Activated naive CD8-positive, alpha-beta T cell treated with anti-CD3 and anti-CD28 coated beads for 36 hours (primary cell): ENCODE results near the gene RCOR1. TPM values are rescaled to one million over a fixed set of nuclear protein-coding genes. Genes with fewer than 3 reads are reported as not detected.

Experiments used
- DNase-seq: peaks from one replicate; pipeline ENCODE4 v3.0.0; 2021
- H3K27ac Mint-ChIP-seq: one replicate; pipeline ENCODE4 v1.8.0; 2022; ENCODE audit warnings: mild to moderate bottlenecking, moderate library complexity, mixed read lengths
- H3K27me3 Mint-ChIP-seq: one replicate; pipeline ENCODE4 v1.8.0; 2022; ENCODE audit warnings: mild to moderate bottlenecking, mixed read lengths
- H3K36me3 Mint-ChIP-seq: one replicate; pipeline ENCODE4 v1.8.0; 2021; ENCODE audit warnings: mild to moderate bottlenecking, mixed read lengths
- H3K4me1 Mint-ChIP-seq: one replicate; pipeline ENCODE4 v1.8.0; 2021; ENCODE audit warnings: mixed read lengths
- H3K4me3 Mint-ChIP-seq: one replicate; pipeline ENCODE4 v1.8.0; 2022; ENCODE audit warnings: mild to moderate bottlenecking, moderate library complexity, mixed read lengths
- H3K9me3 Mint-ChIP-seq: one replicate; pipeline ENCODE4 v1.8.0; 2022; ENCODE audit warnings: mixed read lengths
- total RNA-seq, 2 experiments: library from RNA; stranded (reverse); gene quantifications; one replicate each; pipeline ENCODE4 v1.2.3, GENCODE V29; 2021

RCOR1 gene
- total RNA-seq, 2 experiments from 2014 or later: 14.7 to 16.2 TPM

GRCh38 chr14:102686196-102686801 lies 93.8 kb downstream of the RCOR1 start:
- H3K27ac Mint-ChIP-seq: no peak overlapping the region
- H3K4me3 Mint-ChIP-seq: no peak overlapping the region
- H3K36me3 Mint-ChIP-seq: peaks cover 3% of the 10 kb centered on the region
- no peaks in the 10 kb centered on the region for H3K27me3 Mint-ChIP-seq
- H3K9me3 Mint-ChIP-seq: no peaks in the 10 kb centered on the region
- no peak for DNase-seq
- peaks cover 14% of the 10 kb centered on the region for H3K4me1 Mint-ChIP-seq

GRCh38 chr14:102688290-102688689 lies 95.8 kb downstream of the RCOR1 start:
- DNase-seq: no peak
- no peak overlapping the region for H3K4me3 Mint-ChIP-seq
- no peaks in the 10 kb centered on the region for H3K36me3 Mint-ChIP-seq
- no peak overlapping the region for H3K27ac Mint-ChIP-seq
- H3K27me3 Mint-ChIP-seq: no peaks in the 10 kb centered on the region
- no peaks in the 10 kb centered on the region for H3K9me3 Mint-ChIP-seq
- H3K4me1 Mint-ChIP-seq: peaks cover 15% of the 10 kb centered on the region

- Mint-ChIP-seq H3K27me3 (no peaks in the 10 kb centered on the region), H3K4me3 (no peak overlapping the region), H3K9me3 (no peaks in the 10 kb centered on the region), H3K36me3 (no peaks in the 10 kb centered on the region), H3K27ac (no peak overlapping the region), H3K4me1 (peaks cover 22% of the 10 kb centered on the region)
- DNase-seq: no peak
Measured at GRCh38 chr14:102690509-102691286, 98.2 kb downstream of the RCOR1 start.

- no peak overlapping the region for H3K4me3 Mint-ChIP-seq
- no peak for DNase-seq
- no peaks in the 10 kb centered on the region for H3K27me3 Mint-ChIP-seq
Measured at GRCh38 chr14:102691763-102692162, 99.3 kb downstream of the RCOR1 start.

GRCh38 chr14:102692334-102692733 lies 99.9 kb downstream of the RCOR1 start:
- H3K9me3 Mint-ChIP-seq: no peaks in the 10 kb centered on the region
- peaks cover 35% of the 10 kb centered on the region for H3K4me1 Mint-ChIP-seq
- H3K36me3 Mint-ChIP-seq: no peaks in the 10 kb centered on the region
- H3K4me3 Mint-ChIP-seq: no peak overlapping the region
- no peak for DNase-seq
- H3K27ac Mint-ChIP-seq: no peak overlapping the region
- H3K27me3 Mint-ChIP-seq: no peaks in the 10 kb centered on the region

More at GRCh38 chr14:102691763-102692162, 99.3 kb downstream of the RCOR1 start:
- Mint-ChIP-seq H3K4me1 (peaks cover 30% of the 10 kb centered on the region), H3K9me3 (no peaks in the 10 kb centered on the region), H3K36me3 (no peaks in the 10 kb centered on the region), H3K27ac (no peak overlapping the region)

- Mint-ChIP-seq H3K4me1 (peaks cover 30% of the 10 kb centered on the region), H3K27me3 (no peaks in the 10 kb centered on the region), H3K36me3 (no peaks in the 10 kb centered on the region), H3K4me3 (no peak overlapping the region), H3K9me3 (no peaks in the 10 kb centered on the region), H3K27ac (no peak overlapping the region)
- DNase-seq: no peak
Measured at GRCh38 chr14:102693006-102693755, 100.7 kb downstream of the RCOR1 start.

- Mint-ChIP-seq H3K4me1 (peaks cover 31% of the 10 kb centered on the region), H3K27ac (no peak overlapping the region), H3K27me3 (no peaks in the 10 kb centered on the region), H3K9me3 (no peaks in the 10 kb centered on the region), H3K36me3 (no peaks in the 10 kb centered on the region), H3K4me3 (no peak overlapping the region)
- DNase-seq: peak; percentile 14
Measured at GRCh38 chr14:102694530-102695166, 102.2 kb downstream of the RCOR1 start.

GRCh38 chr14:102695167-102695555 lies 102.7 kb downstream of the RCOR1 start:
- no peaks in the 10 kb centered on the region for H3K27me3 Mint-ChIP-seq
- DNase-seq: no peak
- H3K4me3 Mint-ChIP-seq: no peak overlapping the region
- no peak overlapping the region for H3K27ac Mint-ChIP-seq
- no peaks in the 10 kb centered on the region for H3K36me3 Mint-ChIP-seq
- peaks cover 31% of the 10 kb centered on the region for H3K4me1 Mint-ChIP-seq
- no peaks in the 10 kb centered on the region for H3K9me3 Mint-ChIP-seq

GRCh38 chr14:102696332-102696731 lies 103.9 kb downstream of the RCOR1 start:
- Mint-ChIP-seq H3K36me3 (peaks cover 3% of the 10 kb centered on the region), H3K4me1 (peaks cover 26% of the 10 kb centered on the region), H3K27ac (no peak overlapping the region), H3K4me3 (no peak overlapping the region), H3K27me3 (no peaks in the 10 kb centered on the region), H3K9me3 (no peaks in the 10 kb centered on the region)
- no peak for DNase-seq

GRCh38 chr14:102696856-102697495 lies 104.5 kb downstream of the RCOR1 start:
- Mint-ChIP-seq H3K27ac (no peak overlapping the region), H3K4me1 (peaks cover 26% of the 10 kb centered on the region), H3K27me3 (no peaks in the 10 kb centered on the region), H3K4me3 (no peak overlapping the region), H3K9me3 (no peaks in the 10 kb centered on the region), H3K36me3 (peaks cover 6% of the 10 kb centered on the region)
- no peak for DNase-seq

GRCh38 chr14:102697501-102697900 lies 105.1 kb downstream of the RCOR1 start:
- Mint-ChIP-seq H3K9me3 (no peaks in the 10 kb centered on the region), H3K4me3 (no peak overlapping the region), H3K27me3 (no peaks in the 10 kb centered on the region), H3K4me1 (peaks cover 26% of the 10 kb centered on the region), H3K27ac (no peak overlapping the region), H3K36me3 (peaks cover 6% of the 10 kb centered on the region)
- DNase-seq: no peak

GRCh38 chr14:102699416-102700110 lies 107.1 kb downstream of the RCOR1 start:
- peaks cover 16% of the 10 kb centered on the region for H3K36me3 Mint-ChIP-seq
- no peak for DNase-seq
- H3K4me1 Mint-ChIP-seq: peaks cover 22% of the 10 kb centered on the region
- H3K9me3 Mint-ChIP-seq: no peaks in the 10 kb centered on the region
- no peak overlapping the region for H3K4me3 Mint-ChIP-seq
- H3K27ac Mint-ChIP-seq: no peak overlapping the region
- no peaks in the 10 kb centered on the region for H3K27me3 Mint-ChIP-seq

- Mint-ChIP-seq H3K4me3 (no peak overlapping the region), H3K9me3 (peaks cover 2% of the 10 kb centered on the region), H3K36me3 (peaks cover 15% of the 10 kb centered on the region), H3K27me3 (no peaks in the 10 kb centered on the region), H3K4me1 (no peaks in the 10 kb centered on the region), H3K27ac (no peak overlapping the region)
- DNase-seq: no peak
Measured at GRCh38 chr14:102708494-102708893, 116.0 kb downstream of the RCOR1 start.

GRCh38 chr14:102711207-102711606 lies 118.8 kb downstream of the RCOR1 start:
- Mint-ChIP-seq H3K36me3 (peaks cover 12% of the 10 kb centered on the region), H3K4me3 (no peak overlapping the region), H3K9me3 (peaks cover under 1% of the 10 kb centered on the region), H3K27ac (no peak overlapping the region), H3K27me3 (no peaks in the 10 kb centered on the region), H3K4me1 (no peaks in the 10 kb centered on the region)
- DNase-seq: no peak
